ENCODE results near the gene CCDC174.

CCDC174 gene

GRCh38 chr3:14706096-14706495 is 54.5 kb downstream of the CCDC174 start:
- H3F3A ChIP-seq (ENCODE audit: insufficient read depth), result peaks cover 5% of the 10 kb centered on the region
- peaks cover 19% of the 10 kb centered on the region for H3K36me3 ChIP-seq (ENCODE audit: low read length)
- TF ChIP-seq CTCF (IDR thresholded peaks at IDR 0.05; ENCODE audit: insufficient read depth, low read length, poor library complexity, severe bottlenecking), result no peak
- no peak for TF ChIP-seq EZH2phosphoT487 (conservative IDR thresholded peaks at IDR 0.05; ENCODE audit: low read length)
- no peaks in the 10 kb centered on the region for H3K27me3 ChIP-seq (ENCODE audit: low read length)
- H3K9me3 ChIP-seq (ENCODE audit: insufficient read depth, low read length), result no peaks in the 10 kb centered on the region
- no peak overlapping the region for H3K4me2 ChIP-seq (ENCODE audit: low read depth, low read length, poor library complexity, severe bottlenecking)
- no peaks in the 10 kb centered on the region for H3K79me2 ChIP-seq (ENCODE audit: insufficient read depth, low read length)
- no peaks in the 10 kb centered on the region for H3K9me2 ChIP-seq (replicated peaks; ENCODE audit: insufficient read depth, low read length)
- no peak overlapping the region for H3K9ac ChIP-seq (ENCODE audit: low read length)
- no peak overlapping the region for H3K27ac ChIP-seq (ENCODE audit: low read depth, low read length)
- no peak overlapping the region for H2AFZ ChIP-seq (ENCODE audit: low read depth, low read length, severe bottlenecking)
- no peak overlapping the region for H3K4me3 ChIP-seq (ENCODE audit: insufficient read depth, low read length, poor library complexity, severe bottlenecking)
- no peaks in the 10 kb centered on the region for H4K20me1 ChIP-seq (ENCODE audit: low read depth, low read length)

DNA sequence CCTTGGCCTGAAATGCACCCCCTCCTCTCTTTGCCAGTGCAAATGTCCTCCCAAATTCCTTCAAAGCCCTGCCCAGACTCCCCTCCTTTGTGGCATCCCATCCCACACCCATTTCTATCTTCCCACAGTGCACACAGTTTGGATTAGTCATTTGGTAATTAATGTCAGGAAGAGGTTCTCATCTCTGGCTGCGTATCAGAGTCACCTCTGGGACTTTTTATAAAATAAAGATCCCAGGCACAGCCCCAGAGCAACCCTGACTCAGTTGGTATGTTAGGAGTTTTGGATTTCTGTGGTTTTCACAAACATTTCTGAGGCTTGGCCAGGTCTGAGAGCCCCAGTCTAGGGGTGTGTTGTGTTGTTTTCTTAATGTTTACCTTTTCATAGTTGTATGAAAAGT is 65.0 kb downstream of the CCDC174 start:
- H3K79me2 ChIP-seq (ENCODE audit: insufficient read depth, low read length), result no peaks in the 10 kb centered on the region
- H3K9ac ChIP-seq (ENCODE audit: low read length), result peak overlapping the region; percentile 41; the same call in 1 of the 2 replicates
- no peak overlapping the region for H2AFZ ChIP-seq (ENCODE audit: low read depth, low read length, severe bottlenecking)
- no peak for TF ChIP-seq EZH2phosphoT487 (conservative IDR thresholded peaks at IDR 0.05; ENCODE audit: low read length)
- peaks cover 16% of the 10 kb centered on the region; the same call in 1 of the 2 replicates for H3F3A ChIP-seq (ENCODE audit: insufficient read depth)
- H3K9me3 ChIP-seq (ENCODE audit: insufficient read depth, low read length), result no peaks in the 10 kb centered on the region
- H4K20me1 ChIP-seq (ENCODE audit: low read depth, low read length), result no peaks in the 10 kb centered on the region
- H3K27me3 ChIP-seq (ENCODE audit: low read length), result no peaks in the 10 kb centered on the region
- no peak overlapping the region for H3K4me3 ChIP-seq (ENCODE audit: insufficient read depth, low read length, poor library complexity, severe bottlenecking)
- no peak overlapping the region for H3K4me2 ChIP-seq (ENCODE audit: low read depth, low read length, poor library complexity, severe bottlenecking)
- H3K36me3 ChIP-seq (ENCODE audit: low read length), result peaks cover 19% of the 10 kb centered on the region; the same call in 1 of the 2 replicates
- H3K27ac ChIP-seq (ENCODE audit: low read depth, low read length), result peak overlapping the region; percentile 91
- no peaks in the 10 kb centered on the region for H3K9me2 ChIP-seq (replicated peaks; ENCODE audit: insufficient read depth, low read length)

- TF ChIP-seq CTCF (IDR thresholded peaks at IDR 0.05; ENCODE audit: insufficient read depth, low read length, poor library complexity, severe bottlenecking) (no peak), EZH2phosphoT487 (conservative IDR thresholded peaks at IDR 0.05; ENCODE audit: low read length) (no peak)
- no peaks in the 10 kb centered on the region for H3K9me3 ChIP-seq (ENCODE audit: insufficient read depth, low read length)
- peak overlapping the region; percentile 24 for H3K4me3 ChIP-seq (ENCODE audit: insufficient read depth, low read length, poor library complexity, severe bottlenecking)
- H3K79me2 ChIP-seq (ENCODE audit: insufficient read depth, low read length), result no peaks in the 10 kb centered on the region
- H3K27me3 ChIP-seq (ENCODE audit: low read length), result no peaks in the 10 kb centered on the region
- no peaks in the 10 kb centered on the region for H3K9me2 ChIP-seq (replicated peaks; ENCODE audit: insufficient read depth, low read length)
- peak overlapping the region; percentile 91 for H3K27ac ChIP-seq (ENCODE audit: low read depth, low read length)
- peaks cover 19% of the 10 kb centered on the region for H3K36me3 ChIP-seq (ENCODE audit: low read length)
- no peak overlapping the region for H2AFZ ChIP-seq (ENCODE audit: low read depth, low read length, severe bottlenecking)
- peak overlapping the region; percentile 53 for H3K4me2 ChIP-seq (ENCODE audit: low read depth, low read length, poor library complexity, severe bottlenecking)
- peak overlapping the region; percentile 41 for H3K9ac ChIP-seq (ENCODE audit: low read length)
- H3F3A ChIP-seq (ENCODE audit: insufficient read depth), result peaks cover 16% of the 10 kb centered on the region; the same call in 1 of the 2 replicates
- no peaks in the 10 kb centered on the region for H4K20me1 ChIP-seq (ENCODE audit: low read depth, low read length)
Observed at GRCh38 chr3:14717307-14717706, 65.7 kb downstream of the CCDC174 start.

- Histone ChIP-seq H3F3A (ENCODE audit: insufficient read depth) (peaks cover 16% of the 10 kb centered on the region; the same call in 1 of the 2 replicates), H2AFZ (ENCODE audit: low read depth, low read length, severe bottlenecking) (peak overlapping the region; percentile 18), H3K9ac (ENCODE audit: low read length) (peak overlapping the region; percentile 41), H3K36me3 (ENCODE audit: low read length) (peaks cover 8% of the 10 kb centered on the region; the same call in 1 of the 2 replicates), H3K9me3 (ENCODE audit: insufficient read depth, low read length) (no peaks in the 10 kb centered on the region), H3K4me2 (ENCODE audit: low read depth, low read length, poor library complexity, severe bottlenecking) (peak overlapping the region; percentile 53), H4K20me1 (ENCODE audit: low read depth, low read length) (no peaks in the 10 kb centered on the region), H3K9me2 (replicated peaks; ENCODE audit: insufficient read depth, low read length) (no peaks in the 10 kb centered on the region), H3K27ac (ENCODE audit: low read depth, low read length) (peak overlapping the region; percentile 91), H3K79me2 (ENCODE audit: insufficient read depth, low read length) (no peaks in the 10 kb centered on the region), H3K4me3 (ENCODE audit: insufficient read depth, low read length, poor library complexity, severe bottlenecking) (peak overlapping the region; percentile 24), H3K27me3 (ENCODE audit: low read length) (no peaks in the 10 kb centered on the region)
- TF ChIP-seq EZH2phosphoT487 (conservative IDR thresholded peaks at IDR 0.05; ENCODE audit: low read length) (no peak), CTCF (IDR thresholded peaks at IDR 0.05; ENCODE audit: insufficient read depth, low read length, poor library complexity, severe bottlenecking) (no peak)
Observed at GRCh38 chr3:14718539-14718938, 67.0 kb downstream of the CCDC174 start.
